M059J (cell line): Measurements from ENCODE around the gene GTPBP2. TPM values are rescaled to one million over a fixed set of nuclear protein-coding genes. Genes with fewer than 3 reads are reported as not detected.
A peak's percentile ranks its signal among the peaks of the same experiment; 100 is the strongest.

Source experiments
- DNase-seq: peaks from one replicate; pipeline ENCODE4 v3.0.0-alpha.2; 2012; ENCODE audit warnings: low read depth
- total RNA-seq: library from RNA; depleted of rRNA; stranded (reverse); fragments of >200 nt; shearing (Covaris generic); gene quantifications from 2 replicates; pipeline ENCODE4 v1.2.3, GENCODE V29; 2014; rRNA removed

The GTPBP2 gene, protein sequence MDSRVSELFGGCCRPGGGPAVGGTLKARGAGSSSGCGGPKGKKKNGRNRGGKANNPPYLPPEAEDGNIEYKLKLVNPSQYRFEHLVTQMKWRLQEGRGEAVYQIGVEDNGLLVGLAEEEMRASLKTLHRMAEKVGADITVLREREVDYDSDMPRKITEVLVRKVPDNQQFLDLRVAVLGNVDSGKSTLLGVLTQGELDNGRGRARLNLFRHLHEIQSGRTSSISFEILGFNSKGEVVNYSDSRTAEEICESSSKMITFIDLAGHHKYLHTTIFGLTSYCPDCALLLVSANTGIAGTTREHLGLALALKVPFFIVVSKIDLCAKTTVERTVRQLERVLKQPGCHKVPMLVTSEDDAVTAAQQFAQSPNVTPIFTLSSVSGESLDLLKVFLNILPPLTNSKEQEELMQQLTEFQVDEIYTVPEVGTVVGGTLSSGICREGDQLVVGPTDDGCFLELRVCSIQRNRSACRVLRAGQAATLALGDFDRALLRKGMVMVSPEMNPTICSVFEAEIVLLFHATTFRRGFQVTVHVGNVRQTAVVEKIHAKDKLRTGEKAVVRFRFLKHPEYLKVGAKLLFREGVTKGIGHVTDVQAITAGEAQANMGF
- total RNA-seq = 51.6 and 81.1 TPM in 2 replicates

GRCh38 chr6:43629104-43629504, at the start of gene GTPBP2:
GTPBP2 (minus strand) TSS chr6:43629264; CDS start chr6:43629162, 102 bp downstream.
- DNase-seq = peak; percentile 100

GRCh38 chr6:43678341-43678740, 49.3 kb upstream of the GTPBP2 start:
- DNase-seq = no peak

DNA sequence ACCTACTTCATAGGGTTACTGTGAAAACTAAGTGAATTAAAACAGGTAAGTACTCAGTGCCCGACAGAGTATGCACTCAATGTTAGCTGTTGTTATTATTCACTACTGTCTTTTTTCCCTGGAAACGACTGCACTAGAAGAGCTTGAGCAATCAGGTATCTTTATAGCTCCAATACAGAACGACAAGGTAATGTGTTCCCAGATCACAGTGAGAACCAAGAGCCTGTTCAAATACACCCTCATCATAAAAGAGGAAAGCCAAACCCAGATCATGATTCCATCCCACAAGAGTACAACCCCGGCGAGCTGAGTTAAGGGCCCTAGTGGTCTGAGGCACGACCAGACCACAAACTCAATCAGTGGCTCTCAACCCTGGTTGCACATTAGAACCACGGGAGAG, 48.7 kb upstream of the GTPBP2 start:
- no peak for DNase-seq

DNA sequence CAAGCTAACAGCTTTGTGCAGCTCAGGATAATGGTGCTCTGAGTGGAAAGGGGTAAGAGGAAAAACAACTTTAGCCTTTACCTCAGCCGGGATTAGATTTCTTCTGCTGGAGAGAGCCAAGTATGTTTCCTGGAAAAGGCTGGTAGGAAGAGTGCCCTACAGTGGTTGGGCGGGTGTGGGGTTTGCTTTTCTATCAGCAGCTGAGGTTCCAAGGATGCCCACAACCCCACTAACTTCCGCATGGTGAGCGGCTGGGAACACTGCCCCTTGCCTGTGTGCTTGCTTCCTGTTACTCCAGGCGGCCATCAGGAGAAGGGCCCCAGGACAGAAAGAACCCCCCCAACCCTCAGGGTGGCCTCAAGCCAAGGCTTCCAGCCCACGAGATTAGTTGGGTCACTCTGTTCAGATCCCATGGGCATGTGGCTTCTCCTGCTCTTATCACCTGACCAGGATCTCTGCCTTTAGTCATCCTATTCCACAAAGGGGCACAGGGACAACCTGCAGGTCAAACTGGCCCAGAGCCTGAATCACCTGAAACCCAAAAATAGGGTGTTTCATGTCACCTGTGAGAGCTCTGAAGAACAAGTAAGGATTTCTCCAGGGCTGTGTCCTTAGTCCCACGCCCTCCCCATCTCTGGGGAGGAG, 48.0 kb upstream of the GTPBP2 start:
- DNase-seq = no peak

DNA sequence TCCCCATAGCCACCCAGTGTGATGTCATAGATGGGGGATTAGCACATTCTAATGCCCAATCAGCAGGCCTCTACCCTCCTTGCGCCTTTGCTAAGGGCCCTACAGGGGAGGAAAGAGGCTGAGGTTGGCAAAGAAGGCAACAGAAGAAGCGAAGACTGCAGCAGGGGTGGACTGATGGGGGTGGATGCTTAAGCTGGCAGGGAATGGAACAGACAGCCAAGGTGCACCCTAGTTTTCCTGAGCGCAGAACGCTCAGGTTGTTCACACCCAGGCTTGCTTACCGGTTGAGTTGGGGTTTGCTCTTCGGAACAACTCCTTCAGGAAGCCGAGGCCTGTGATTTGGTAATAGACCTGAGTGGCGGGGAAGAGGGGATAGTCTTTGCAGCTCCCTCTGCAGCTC, 45.9 kb upstream of the GTPBP2 start:
- DNase-seq = no peak

- no peak for DNase-seq
Measured at GRCh38 chr6:43674291-43674690, 45.2 kb upstream of the GTPBP2 start.

GRCh38 chr6:43673444-43674084, 44.5 kb upstream of the GTPBP2 start:
- DNase-seq = no peak

DNA sequence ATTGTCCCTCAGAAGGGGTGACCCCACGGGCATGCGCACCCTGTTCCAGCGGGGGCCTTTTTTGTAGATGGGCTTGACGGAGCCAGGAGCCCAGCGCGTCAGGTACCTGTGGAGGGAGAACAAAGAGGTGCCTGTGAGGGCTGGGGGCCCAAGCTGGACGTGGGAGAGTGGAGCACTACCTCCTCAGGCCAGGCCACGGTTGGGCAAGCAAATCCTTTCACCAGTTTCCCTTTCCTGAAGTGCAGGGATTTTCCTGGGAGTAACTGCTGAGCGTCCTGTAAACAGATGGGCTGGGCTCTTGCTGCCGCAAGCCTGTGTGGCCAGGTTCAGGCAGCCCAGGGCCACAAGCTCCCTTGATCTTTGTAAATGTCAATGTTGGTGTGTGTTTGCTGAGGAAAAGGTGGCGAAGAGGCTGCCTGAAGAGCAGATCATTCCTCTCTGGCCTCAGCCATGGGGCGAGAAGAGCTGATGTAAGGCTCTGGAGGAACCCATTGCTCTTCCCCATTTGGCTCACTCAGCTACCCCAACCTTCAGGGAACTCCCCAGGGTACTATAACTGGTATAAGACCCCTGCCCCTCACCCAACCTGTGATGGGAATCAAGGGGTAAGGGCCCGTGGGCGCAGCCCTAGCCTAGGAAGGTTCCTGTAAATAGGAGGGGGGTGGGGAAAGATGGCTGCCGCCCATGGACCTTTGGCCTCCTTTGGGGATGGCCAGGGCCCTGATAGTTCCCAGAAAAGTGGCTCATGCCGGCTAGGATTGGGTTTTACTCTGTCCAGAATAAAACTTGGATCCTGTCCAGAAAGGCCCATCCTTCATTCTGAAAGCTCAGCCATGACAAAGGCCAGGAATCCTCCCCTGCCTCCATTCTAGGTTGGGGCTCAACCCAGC, 43.0 kb upstream of the GTPBP2 start:
- no peak for DNase-seq

GRCh38 chr6:43671011-43671800, 42.1 kb upstream of the GTPBP2 start:
- DNase-seq = no peak

- DNase-seq = no peak
Measured at GRCh38 chr6:43670623-43670986, 41.5 kb upstream of the GTPBP2 start.

DNA sequence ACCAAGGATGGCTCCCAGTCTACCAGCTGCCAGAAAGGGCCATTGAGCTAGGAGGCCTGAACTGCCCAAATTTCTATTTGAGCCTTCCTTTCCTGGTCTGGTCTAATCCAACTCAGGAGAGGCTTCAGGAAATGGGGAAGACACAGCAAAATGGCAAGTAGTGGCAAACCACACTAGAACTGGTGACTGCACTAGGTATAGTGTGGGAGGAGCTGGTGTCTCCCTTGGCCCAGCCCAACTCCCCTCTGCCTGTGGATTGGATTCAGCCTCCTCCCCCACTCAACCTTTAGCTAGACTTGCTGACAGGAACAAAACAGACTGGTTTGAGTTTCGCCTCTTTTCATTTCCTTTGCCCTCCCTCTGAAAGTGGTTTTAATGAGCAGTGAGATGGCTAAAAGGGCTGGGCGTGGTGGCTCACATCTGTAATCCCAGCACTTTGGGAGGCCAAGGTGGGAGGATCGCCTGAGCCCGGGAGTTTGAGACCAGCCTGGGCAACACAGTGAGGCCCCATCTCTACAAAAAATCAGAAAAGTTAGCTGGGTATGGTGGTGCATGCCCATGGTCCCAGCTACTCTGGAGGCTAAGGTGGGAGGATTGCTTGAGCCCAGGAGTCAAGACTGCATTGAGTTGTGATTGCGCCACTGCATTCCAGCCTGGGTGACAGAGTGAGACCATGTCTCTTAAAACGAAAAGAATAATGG, 41.0 kb upstream of the GTPBP2 start:
- peak; percentile 33 for DNase-seq

DNA sequence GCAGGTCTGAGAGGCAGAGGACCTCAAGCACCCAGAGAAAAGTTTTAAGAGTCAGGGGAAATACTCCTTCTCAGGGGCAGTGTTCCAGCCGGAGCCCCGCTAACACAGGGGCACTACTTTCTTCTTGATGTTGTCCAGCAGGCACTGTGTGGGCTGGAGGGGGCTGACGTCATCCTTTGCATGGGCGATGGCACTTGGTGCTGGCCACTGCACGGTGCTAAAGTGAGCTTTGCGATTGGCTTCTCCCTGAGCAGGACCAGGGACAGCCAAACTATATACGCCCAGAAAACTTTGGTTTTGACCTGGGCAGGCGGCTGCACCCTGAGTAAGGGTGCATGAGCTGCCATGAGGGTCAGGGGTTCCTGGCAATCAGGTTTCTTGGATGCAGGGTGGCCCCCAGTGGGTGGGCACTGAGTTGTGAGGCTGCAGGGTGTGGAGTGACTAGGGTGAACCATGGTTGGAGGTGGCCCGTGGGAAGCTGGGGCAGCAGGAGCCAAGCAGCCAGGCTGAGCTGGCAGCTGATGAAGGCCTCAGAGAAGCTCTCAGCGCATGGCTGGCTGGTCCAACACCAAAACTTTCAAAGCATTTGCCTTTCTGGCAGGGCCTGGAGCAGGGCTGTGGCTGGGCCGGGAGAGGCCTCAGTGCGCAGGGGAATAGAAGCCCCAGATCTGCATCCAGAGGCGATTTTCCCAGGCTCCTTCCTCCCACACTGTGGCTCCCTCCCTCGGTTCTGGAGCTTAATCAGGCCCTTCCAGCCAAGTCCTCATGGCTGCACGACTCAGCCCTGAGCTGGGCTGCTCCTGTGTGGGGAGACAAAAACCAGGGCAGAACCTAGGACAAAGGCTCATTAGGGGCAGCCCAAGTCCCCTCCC, 40.2 kb upstream of the GTPBP2 start:
- DNase-seq = peak; percentile 71

DNA sequence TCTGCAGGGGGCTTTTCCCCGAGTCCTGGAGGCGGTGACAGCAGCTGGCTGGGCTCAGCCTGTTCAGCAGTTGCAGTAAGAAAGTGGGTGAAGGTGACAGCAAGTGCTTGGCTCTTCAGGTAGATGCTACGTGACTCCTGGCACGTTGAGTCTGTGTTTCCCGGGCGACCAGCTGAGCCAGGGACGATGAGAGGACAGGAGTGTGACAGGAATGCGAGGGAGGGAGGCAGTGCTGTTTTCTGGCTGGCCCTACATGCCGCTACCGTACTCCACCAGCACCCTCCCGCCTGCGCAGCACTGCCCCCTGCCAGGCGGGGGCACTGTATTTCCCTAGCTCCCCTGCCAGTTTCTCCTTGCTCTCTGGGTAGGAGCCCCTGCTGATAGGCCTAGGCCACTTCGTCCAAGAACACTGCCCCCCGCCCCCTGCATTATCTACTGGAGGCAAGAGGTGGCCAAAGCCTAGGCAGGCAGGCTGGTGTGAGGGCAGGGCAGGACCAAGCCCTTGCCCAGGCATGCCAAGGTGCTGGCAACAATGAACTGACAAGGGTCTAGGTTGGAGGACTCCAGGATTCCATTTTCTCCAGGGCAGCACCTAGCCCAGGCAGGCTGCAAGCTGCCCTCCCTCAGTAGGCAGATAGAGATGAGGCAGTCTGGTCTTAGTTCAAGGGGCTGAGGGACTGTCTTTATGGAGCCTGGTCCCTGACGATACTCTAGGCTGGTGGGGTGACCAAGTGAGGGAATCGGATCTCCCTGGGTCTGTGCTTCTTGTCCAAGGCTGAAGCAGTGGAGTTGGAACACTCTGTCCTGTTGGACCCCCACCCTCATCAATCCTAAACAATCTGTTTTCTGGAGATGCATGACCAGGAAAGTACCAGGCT, 39.3 kb upstream of the GTPBP2 start:
- DNase-seq = peak; percentile 88

GRCh38 chr6:43667245-43668150, 38.4 kb upstream of the GTPBP2 start:
- DNase-seq = peak; percentile 76

DNA sequence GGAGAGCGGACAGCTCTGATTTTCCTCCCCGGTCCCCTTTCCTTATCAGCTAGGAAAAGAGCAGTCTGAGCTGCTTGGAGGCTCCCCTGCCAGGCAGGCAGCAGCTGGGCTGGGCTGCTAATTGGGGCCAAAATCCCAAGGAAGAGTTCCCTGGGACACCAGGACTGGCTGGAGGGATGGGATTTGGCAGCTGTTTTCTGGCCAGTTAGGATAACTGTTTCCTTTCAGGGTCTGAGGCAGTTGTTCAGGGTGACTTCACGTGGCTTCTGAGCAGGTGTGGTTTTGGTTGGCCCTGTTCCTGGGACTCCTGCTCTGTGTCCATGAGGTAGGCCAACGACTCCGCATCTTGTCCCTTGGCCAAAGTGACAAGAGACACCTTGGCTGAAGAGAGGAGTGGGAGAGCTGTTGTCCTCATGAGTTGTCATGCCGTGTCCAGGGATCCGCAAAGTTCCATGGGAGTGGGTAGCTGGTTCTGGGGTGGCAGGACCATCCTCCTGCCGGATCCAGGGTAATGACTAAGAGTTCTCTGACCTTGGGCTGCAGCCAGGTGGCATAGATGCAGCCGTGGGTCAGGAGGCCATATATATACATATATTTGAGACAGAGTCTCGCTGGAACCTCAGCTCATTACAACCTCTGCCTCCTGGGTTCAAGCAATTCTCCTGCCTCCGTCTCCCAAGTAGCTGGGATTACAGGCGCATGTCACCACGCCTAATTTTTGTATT, 37.3 kb upstream of the GTPBP2 start:
- DNase-seq = no peak

GRCh38 chr6:43665376-43665775, 36.3 kb upstream of the GTPBP2 start:
- peak; percentile 84 for DNase-seq
